RWPE2 (cell line): ENCODE measurements around the gene SANBR.

Experiments used
- ATAC-seq: fragments of 200-7000 bp; cut with Tn5 transposase; 3 replicates; pipeline ENCODE4 v1.9.1; 2021; ENCODE audit warnings: low read depth
- DNase-seq: peaks from one replicate; pipeline ENCODE4 v3.0.0-alpha.2; 2020; ENCODE audit warnings: low spot score
- H3K27ac ChIP-seq: fragments of 450-650 bp; 2 replicates; pipeline ENCODE4 v1.5.1; 2017; ENCODE audit warnings: mild to moderate bottlenecking; ENCODE audit not compliant: poor library complexity, severe bottlenecking
- H3K27me3 ChIP-seq: fragments of 250-450 bp; sonication (Bioruptor Pico); 2 replicates; pipeline ENCODE4 v1.5.1; 2021; ENCODE audit warnings: mild to moderate bottlenecking, moderate library complexity; ENCODE audit not compliant: insufficient read depth, poor library complexity, severe bottlenecking
- H3K36me3 ChIP-seq: fragments of 250-450 bp; sonication (Bioruptor Pico); 2 replicates; pipeline ENCODE4 v1.5.1; 2020; ENCODE audit warnings: low read depth, mild to moderate bottlenecking, moderate library complexity
- H3K4me1 ChIP-seq: fragments of 250-450 bp; sonication (Bioruptor Pico); 2 replicates; pipeline ENCODE4 v1.5.1; 2021; ENCODE audit warnings: mild to moderate bottlenecking, moderate library complexity; ENCODE audit not compliant: insufficient read depth, poor library complexity, severe bottlenecking
- H3K4me3 ChIP-seq: fragments of 250-450 bp; sonication (Bioruptor Pico); 2 replicates; pipeline ENCODE4 v1.5.1; 2021; ENCODE audit warnings: mild to moderate bottlenecking, moderate library complexity; ENCODE audit not compliant: severe bottlenecking
- H3K9me3 ChIP-seq: fragments of 250-450 bp; sonication (Bioruptor Pico); 2 replicates; pipeline ENCODE4 v1.5.1; 2021; ENCODE audit warnings: mild to moderate bottlenecking, moderate library complexity; ENCODE audit not compliant: severe bottlenecking
- CTCF ChIP-seq: fragments of 450-650 bp; IDR thresholded peaks from one replicate; pipeline ENCODE4 v1.5.1; 2017; ENCODE audit warnings: mild to moderate bottlenecking, moderate library complexity; ENCODE audit not compliant: poor library complexity, severe bottlenecking

SANBR gene

GRCh38 chr2:61045999-61046398 lies 19.7 kb upstream of the SANBR start:
- peaks cover 75% of the 10 kb centered on the region for H3K36me3 ChIP-seq
- TF ChIP-seq CTCF: no peak
- H3K27ac ChIP-seq: no peak overlapping the region
- H3K9me3 ChIP-seq: no peaks in the 10 kb centered on the region
- DNase-seq (no peak), ATAC-seq (no peak)
- H3K4me1 ChIP-seq: no peaks in the 10 kb centered on the region
- H3K27me3 ChIP-seq: no peaks in the 10 kb centered on the region
- no peak overlapping the region for H3K4me3 ChIP-seq

GRCh38 chr2:61055557-61055956 lies 10.1 kb upstream of the SANBR start:
- H3K4me1 ChIP-seq: no peaks in the 10 kb centered on the region
- no peaks in the 10 kb centered on the region for H3K9me3 ChIP-seq
- H3K4me3 ChIP-seq: no peak overlapping the region
- peaks cover 46% of the 10 kb centered on the region for H3K36me3 ChIP-seq
- no peaks in the 10 kb centered on the region for H3K27me3 ChIP-seq
- no peak overlapping the region for H3K27ac ChIP-seq
- DNase-seq: no peak
- no peak for TF ChIP-seq CTCF
- no peak for ATAC-seq

GRCh38 chr2:61057562-61057961 lies 8.1 kb upstream of the SANBR start:
- H3K36me3 ChIP-seq: peaks cover 26% of the 10 kb centered on the region
- H3K4me1 ChIP-seq: no peaks in the 10 kb centered on the region
- no peaks in the 10 kb centered on the region for H3K27me3 ChIP-seq
- TF ChIP-seq CTCF: no peak
- no peak for ATAC-seq
- no peak overlapping the region for H3K27ac ChIP-seq
- no peaks in the 10 kb centered on the region for H3K9me3 ChIP-seq
- H3K4me3 ChIP-seq: no peak overlapping the region
- no peak for DNase-seq

DNA sequence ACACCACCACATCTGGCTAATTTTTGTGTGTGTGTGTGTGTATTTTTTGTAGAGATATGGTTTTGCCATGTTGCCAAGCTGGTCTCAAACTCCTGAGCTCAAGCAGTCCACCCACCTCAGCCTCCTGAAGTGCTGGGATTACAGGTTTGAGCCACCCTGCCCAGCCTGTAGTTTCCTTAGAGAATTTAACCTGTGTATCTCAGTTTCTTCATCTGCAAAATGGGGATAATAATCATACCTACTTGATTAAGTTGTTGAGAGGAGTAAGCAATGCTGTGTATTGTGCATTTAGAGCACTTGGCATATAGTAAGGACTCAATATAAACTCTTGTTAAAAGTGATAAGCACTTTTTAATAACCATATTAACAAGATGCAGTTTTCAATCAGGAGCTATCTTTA lies 6.3 kb upstream of the SANBR start:
- H3K4me1 ChIP-seq: no peaks in the 10 kb centered on the region
- H3K36me3 ChIP-seq: peaks cover 18% of the 10 kb centered on the region
- no peak for DNase-seq
- no peak for ATAC-seq
- H3K9me3 ChIP-seq: no peaks in the 10 kb centered on the region
- no peak overlapping the region for H3K27ac ChIP-seq
- no peak for TF ChIP-seq CTCF
- no peaks in the 10 kb centered on the region for H3K27me3 ChIP-seq
- H3K4me3 ChIP-seq: no peak overlapping the region

GRCh38 chr2:61074100-61074499 lies 8.4 kb downstream of the SANBR start:
- no peak for DNase-seq
- no peak for TF ChIP-seq CTCF

More at GRCh38 chr2:61074100-61074499, 8.4 kb downstream of the SANBR start:
- Histone ChIP-seq H3K9me3 (no peaks in the 10 kb centered on the region), H3K4me1 (no peaks in the 10 kb centered on the region), H3K36me3 (peaks cover 77% of the 10 kb centered on the region), H3K4me3 (no peak overlapping the region), H3K27ac (no peak overlapping the region), H3K27me3 (no peaks in the 10 kb centered on the region)
- no peak for ATAC-seq
